ENCODE data around the gene SLC15A4. TPM values are rescaled to one million over a fixed set of nuclear protein-coding genes. Genes with fewer than 3 reads are reported as not detected.

The SLC15A4 gene
- total RNA-seq, 2 experiments from 2014 or later = 26.4 to 26.8 TPM

- peaks cover 27% of the 10 kb centered on the region for H3K36me3 Mint-ChIP-seq (ENCODE audit: low read depth)
- intact Hi-C loops (cut with micrococcal nuclease) = loop anchor here (5.0 kb wide), 1 partner anchor 94 kb away; no protein-coding TSS in a partner anchor
- peak overlapping the region; percentile 85 for H3K4me3 Mint-ChIP-seq
- ChIA-PET POLR2A (interaction anchor here (1.4 to 1.5 kb wide), 2 partner anchors 14 to 17 kb away, joined by 6 read pairs; no protein-coding TSS in a partner anchor), CTCF (interaction anchor here (0.8 to 1.2 kb wide), 2 partner anchors 11 to 40 kb away, joined by 3 to 6 read pairs; no protein-coding TSS in a partner anchor)
- H3K27me3 Mint-ChIP-seq = no peaks in the 10 kb centered on the region
- H3K27ac Mint-ChIP-seq = peak overlapping the region; percentile 68
- ATAC-seq (peak; percentile 40), DNase-seq (peak; percentile 26)
- H3K9me3 Mint-ChIP-seq = no peaks in the 10 kb centered on the region
- TF ChIP-seq CTCF (IDR thresholded peaks at IDR 0.05) = no peak
- H3K4me1 Mint-ChIP-seq (ENCODE audit: low read depth) = peaks cover 30% of the 10 kb centered on the region
Observed at GRCh38 chr12:128823216-128823915, 392 bp downstream of the SLC15A4 start.

DNA sequence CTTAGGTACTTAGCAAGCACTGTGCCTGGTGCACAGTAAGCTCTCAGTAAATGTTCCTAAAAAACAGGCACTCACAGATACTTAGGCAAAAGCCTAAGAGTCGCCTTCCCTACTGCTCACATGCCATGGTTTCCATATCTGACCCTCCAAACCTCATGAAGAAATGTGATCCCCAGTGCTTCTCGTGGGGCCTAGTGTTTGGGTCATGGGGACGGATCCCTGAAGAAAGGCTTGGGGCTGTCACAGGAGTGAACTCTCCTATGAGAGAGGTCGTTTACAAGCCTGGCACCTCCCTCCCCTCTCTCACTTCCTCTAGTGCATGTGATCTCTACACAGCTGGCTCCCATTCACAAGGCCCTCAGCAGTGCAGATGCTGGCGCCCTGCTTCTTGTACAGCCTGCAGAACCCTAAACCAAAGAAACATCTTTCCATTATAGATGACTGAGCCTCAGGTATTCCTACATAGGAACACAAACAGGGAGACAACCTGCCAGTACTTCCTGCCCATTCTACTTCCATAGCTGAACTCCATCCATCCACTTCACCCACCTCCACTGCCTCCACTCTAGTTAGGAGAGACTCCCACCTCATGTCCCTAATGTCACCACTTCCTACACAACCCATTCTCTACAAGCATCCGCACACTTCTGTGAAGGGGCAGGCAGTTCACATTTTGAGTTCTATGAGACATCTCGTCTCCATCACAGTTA, 2.9 kb downstream of the SLC15A4 start:
- Mint-ChIP-seq H3K27me3 (no peaks in the 10 kb centered on the region), H3K4me3 (peak overlapping the region; percentile 39), H3K9me3 (no peaks in the 10 kb centered on the region), H3K27ac (peak overlapping the region; percentile 66), H3K36me3 (ENCODE audit: low read depth) (peaks cover 30% of the 10 kb centered on the region), H3K4me1 (ENCODE audit: low read depth) (peaks cover 47% of the 10 kb centered on the region)
- ATAC-seq = no peak
- intact Hi-C loops (cut with micrococcal nuclease) = loop anchor here (5.0 kb wide), 1 partner anchor 96 kb away; no protein-coding TSS in a partner anchor
- ChIA-PET CTCF (interaction anchor here (0.7 kb wide), 1 partner anchor 99 kb away, joined by 3 read pairs; no protein-coding TSS in a partner anchor), POLR2A (interaction anchor here (1.5 to 1.8 kb wide), 2 partner anchors 24 to 27 kb away, joined by 4 read pairs; no protein-coding TSS in a partner anchor)
- peak; percentile 31 for DNase-seq
- TF ChIP-seq CTCF (IDR thresholded peaks at IDR 0.05) = no peak

DNA sequence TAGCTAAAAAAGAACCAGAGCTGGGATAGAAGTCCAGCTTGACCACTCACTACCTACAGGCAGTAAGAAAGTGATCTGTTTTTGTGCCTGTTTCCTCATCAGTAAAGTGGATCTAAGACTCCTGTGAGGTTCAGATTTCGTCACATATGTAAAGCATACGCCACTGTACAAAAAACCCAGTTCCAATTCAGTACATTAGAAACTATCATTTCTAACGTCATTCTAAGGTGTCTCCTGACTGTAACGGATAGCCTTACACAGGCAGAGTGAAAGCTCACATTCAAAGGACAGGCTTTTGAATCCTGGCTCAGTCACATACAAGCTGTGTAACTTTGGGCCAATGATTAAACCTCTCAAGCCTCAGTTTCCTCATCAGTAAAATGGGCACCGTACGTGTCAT, 3.5 kb downstream of the SLC15A4 start:
- ChIA-PET CTCF (no interaction called here), POLR2A (interaction anchor here (1.5 kb wide), 1 partner anchor 23 kb away, joined by 4 read pairs; no protein-coding TSS in a partner anchor)
- Mint-ChIP-seq H3K27ac (no peak overlapping the region), H3K36me3 (ENCODE audit: low read depth) (peaks cover 30% of the 10 kb centered on the region), H3K27me3 (no peaks in the 10 kb centered on the region), H3K4me3 (no peak overlapping the region), H3K9me3 (no peaks in the 10 kb centered on the region), H3K4me1 (ENCODE audit: low read depth) (peaks cover 49% of the 10 kb centered on the region)
- ATAC-seq (no peak), DNase-seq (no peak)
- no peak for TF ChIP-seq CTCF (IDR thresholded peaks at IDR 0.05)
- intact Hi-C loops (cut with micrococcal nuclease) = loop anchor here (5.0 kb wide), 1 partner anchor 97 kb away; no protein-coding TSS in a partner anchor

DNA sequence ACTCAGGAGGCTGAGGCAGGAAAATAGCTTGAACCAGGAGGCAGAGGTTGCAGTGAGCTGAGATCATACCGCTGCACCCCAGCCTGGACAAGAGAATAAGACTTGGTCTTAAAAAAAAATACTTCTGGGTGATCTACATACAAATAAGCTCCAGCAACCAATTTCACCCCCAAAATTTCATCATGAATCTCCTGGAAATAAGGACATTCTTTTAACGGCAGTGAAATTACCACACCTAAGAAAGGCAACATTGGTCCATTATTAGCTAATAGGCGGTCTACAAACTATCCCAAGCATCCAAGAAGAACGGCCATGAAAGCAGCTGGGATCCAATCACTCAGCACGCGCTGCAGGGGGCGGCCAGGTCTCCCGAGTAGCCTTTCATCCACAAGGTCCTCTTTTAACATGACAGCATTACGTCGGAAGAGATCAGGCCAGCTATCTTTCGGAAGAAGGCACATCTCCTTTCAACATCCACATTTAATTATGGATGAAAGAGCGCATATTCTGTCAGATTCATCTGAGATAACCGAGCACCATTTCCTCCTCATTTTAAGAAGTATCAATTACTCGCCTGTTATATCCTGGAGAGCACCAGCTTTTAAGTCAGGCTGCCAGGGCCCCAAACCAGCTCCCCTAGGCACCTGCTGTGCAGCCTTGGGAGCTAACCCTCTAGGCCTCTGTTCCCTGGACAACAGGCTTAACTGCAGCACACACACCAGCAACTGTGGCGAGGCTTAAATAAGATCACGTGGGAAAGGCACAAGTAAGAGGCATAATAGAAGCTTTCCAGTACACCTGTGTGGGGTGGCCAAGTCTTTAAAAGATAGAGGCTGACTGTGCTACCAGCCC, 4.2 kb downstream of the SLC15A4 start:
- peaks cover 35% of the 10 kb centered on the region for H3K36me3 Mint-ChIP-seq (ENCODE audit: low read depth)
- H3K4me1 Mint-ChIP-seq (ENCODE audit: low read depth) = peaks cover 47% of the 10 kb centered on the region
- DNase-seq (no peak), ATAC-seq (no peak)
- no peak overlapping the region for H3K27ac Mint-ChIP-seq
- TF ChIP-seq CTCF (IDR thresholded peaks at IDR 0.05) = no peak
- CTCF ChIA-PET = interaction anchor here (0.6 kb wide), 1 partner anchor 37 kb away, joined by 3 read pairs; no protein-coding TSS in a partner anchor
- intact Hi-C loops (cut with micrococcal nuclease) = loop anchor here (5.0 kb wide), 1 partner anchor 98 kb away; no protein-coding TSS in a partner anchor
- POLR2A ChIA-PET = interaction anchor here (1.5 kb wide), 1 partner anchor 23 kb away, joined by 4 read pairs; no protein-coding TSS in a partner anchor
- H3K9me3 Mint-ChIP-seq = no peaks in the 10 kb centered on the region
- H3K27me3 Mint-ChIP-seq = no peaks in the 10 kb centered on the region
- no peak overlapping the region for H3K4me3 Mint-ChIP-seq
